HG03095 (cell line): ENCODE data around the gene RBFOX2.
"Not testable (repeated sequence)": the region's sequence is repeated elsewhere in the genome, so short reads cannot be mapped to it uniquely, and the experiment has no call there.

Source experiments
- ATAC-seq: cut with Tn5 transposase; IDR thresholded peaks from one replicate; pipeline ENCODE4 v1.9.1; 2021; ENCODE audit warnings: moderate library complexity; ENCODE audit not compliant: unreplicated experiment

The RBFOX2 gene

GRCh38 chr22:36028646-36029405 is at the start of gene RBFOX2:
Gene RBFOX2 (minus strand): TSS chr22:36028824. CDS start chr22:36028425, 399 bp downstream.
- no peak for ATAC-seq

DNA sequence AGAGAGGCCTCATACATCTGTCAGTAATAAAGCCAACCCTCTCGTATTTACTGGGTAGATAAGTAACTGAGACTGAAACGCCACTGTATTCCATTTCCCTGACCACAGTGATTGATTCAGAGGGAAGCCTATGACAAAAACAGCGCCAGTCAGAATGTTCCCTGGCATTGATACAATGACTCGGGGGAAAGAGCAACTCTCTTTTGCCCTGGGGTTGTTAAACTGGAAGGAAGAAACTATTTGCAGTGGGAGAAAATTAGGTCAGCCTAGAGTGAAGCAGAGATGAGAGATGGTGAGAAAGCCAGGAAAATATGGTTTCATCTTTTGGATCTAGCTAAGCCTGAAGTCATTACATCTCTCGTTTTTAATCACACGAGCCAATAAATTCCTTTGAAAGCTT is 48.6 kb upstream of the RBFOX2 start:
- no peak for ATAC-seq

DNA sequence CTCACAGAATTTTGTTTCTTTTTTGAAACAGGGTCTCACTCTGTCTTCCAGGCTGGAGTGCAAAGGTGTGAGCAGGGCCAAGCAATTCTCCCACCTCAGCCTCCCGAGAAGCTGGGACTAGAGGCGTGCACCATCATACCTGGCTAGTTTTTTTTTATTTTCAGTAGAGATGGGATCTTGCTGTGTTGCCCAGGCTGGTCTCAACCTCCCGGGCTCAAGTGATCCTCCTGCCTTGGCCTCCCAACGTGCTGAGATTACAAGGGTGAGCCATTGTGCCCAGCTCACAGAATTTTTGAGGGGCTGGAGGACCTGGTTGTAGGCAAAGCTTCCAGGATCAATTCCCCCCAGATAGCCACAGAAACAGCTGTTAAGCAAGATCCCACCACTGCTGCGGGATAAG is 47.1 kb upstream of the RBFOX2 start:
- no peak for ATAC-seq

- no peak for ATAC-seq
Measured at GRCh38 chr22:36075230-36075629, 46.6 kb upstream of the RBFOX2 start.

DNA sequence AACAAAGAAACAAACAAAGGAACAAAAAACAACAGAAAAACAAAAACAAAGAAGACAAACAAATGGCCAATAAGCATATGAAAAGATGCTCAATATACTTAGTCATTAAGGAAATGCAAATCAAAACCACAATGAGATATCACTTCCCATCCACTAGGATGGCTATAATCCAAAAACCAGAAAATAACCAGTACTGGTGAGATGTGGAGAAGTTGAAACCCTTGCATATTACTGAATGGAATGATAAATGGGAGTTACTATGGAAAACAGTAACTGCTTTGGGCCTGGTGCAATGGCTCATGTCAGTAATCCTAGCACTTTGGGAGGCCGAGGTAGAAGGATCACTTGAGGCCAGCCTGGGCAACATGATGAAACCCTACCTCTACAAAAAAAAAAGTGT is 44.9 kb upstream of the RBFOX2 start:
- ATAC-seq = no peak

GRCh38 chr22:36070645-36071044 is 42.0 kb upstream of the RBFOX2 start:
- not testable (repeated sequence) for ATAC-seq

- ATAC-seq = no peak
Measured at GRCh38 chr22:36069368-36069767, 40.7 kb upstream of the RBFOX2 start.

DNA sequence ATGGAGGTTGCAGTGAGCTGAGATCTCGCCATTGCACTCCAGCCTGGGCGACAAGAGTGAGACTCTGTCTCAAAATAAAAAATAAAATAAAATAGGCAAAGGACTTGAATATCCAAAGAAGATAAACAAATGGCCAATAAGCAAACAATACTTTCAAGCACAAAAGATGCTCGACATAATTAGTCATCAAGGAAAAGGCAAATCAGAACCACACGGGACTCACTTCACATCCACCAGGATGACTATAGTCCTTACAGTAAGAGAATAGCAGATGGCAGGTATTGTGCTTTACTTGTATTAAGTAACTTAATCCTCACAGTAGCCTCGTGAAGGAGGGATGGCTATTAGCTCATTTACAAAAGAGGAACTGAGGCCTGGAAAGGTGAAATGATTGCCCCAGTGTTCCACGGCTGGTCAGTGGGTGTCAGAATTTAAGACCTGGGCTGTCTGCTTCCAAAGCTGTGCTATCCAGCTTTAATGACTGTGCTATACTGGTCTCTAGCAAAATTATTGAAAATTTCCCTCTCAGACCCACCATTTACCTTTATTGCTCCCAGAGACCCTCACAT is 40.2 kb upstream of the RBFOX2 start:
- ATAC-seq = no peak

DNA sequence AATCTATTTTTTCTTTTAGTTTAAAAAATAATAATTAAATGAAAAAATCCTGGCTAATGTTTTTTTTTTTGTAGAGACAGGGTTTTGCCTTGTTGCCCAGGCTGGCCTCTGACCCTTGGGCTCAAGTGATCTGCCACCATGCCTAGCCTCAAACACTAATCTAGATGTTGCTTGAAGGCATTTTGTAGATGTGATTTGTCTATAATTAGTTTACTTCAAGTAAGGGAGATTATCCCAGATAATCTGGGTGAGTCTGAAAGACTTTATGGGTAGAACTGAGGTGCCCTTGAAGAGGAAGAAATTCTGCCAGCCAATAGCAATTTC is 38.6 kb upstream of the RBFOX2 start:
- ATAC-seq = no peak

- no peak for ATAC-seq
Measured at GRCh38 chr22:36065775-36066544, 37.3 kb upstream of the RBFOX2 start.

DNA sequence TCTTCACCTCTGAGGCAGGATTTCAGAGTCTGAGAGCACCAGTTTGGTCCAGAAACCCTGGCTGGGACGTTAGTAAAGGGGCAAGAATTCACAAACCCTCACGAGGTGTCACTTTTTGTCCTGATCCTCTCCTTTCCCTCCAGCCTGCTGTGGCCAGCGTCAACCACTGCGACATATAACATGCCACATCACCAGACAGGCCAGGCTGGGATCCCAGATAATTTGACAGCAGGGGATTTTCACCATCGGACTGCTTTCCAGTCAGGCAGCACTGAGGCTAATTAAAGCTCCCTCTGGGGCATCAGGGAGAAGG is 36.8 kb upstream of the RBFOX2 start:
- ATAC-seq = no peak

DNA sequence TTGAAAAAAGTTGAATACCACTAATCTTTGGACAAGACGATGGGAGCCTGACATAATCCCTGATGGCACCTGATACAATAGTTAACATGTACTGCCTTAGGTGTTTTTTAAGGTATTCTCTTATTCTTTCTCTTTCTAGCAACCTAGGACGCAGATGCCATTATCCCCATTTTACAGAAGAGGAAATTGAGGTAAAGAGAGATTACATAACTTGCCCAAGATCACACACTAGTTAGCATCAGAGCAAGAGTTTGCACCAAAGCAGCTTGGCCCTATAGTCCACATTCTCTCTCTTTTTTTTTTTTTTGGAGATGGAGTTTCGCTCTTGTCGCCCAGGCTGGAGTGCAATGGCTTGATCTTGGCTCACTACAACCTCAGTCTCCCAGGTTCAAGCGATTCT is 35.7 kb upstream of the RBFOX2 start:
- no peak for ATAC-seq

DNA sequence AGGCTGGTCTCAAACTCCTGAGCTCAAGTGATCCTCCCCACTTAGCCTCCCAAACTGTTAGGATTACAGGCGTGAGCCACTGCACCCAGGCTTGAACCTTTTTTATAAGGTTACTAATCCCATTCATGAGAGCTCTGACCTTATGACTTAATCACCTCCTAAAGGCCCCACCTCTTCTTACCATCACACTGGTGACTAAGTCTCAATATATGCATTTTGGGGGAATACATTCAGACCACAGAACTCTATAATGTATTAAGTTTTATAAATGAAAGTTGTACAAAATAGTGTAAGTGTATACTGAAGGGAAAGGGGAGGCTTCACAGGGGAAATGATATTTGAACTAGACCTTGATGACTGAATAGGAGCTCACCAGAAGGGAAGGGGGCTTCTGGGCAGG is 28.4 kb upstream of the RBFOX2 start:
- no peak for ATAC-seq

GRCh38 chr22:36055376-36056295 is 27.0 kb upstream of the RBFOX2 start:
- no peak for ATAC-seq

DNA sequence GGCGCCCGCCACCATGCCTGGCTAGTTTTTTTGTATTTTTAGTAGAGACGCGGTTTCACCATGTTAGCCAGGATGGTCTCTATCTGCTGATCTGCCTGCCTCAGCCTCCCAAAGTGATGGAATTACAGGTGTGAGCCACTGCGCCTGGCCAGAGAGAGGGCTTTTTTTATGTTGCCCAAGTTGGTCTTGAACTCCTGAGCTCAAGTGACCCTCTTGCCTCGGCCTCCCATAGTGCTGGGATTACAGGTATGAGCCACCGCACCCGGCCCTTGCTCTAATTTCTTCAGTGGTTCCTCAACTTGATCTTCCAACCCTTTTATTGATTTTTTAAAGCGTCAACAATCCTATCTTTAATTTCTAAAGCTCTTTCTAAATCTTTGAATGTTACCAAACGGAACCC is 25.8 kb upstream of the RBFOX2 start:
- ATAC-seq = not testable (repeated sequence)

DNA sequence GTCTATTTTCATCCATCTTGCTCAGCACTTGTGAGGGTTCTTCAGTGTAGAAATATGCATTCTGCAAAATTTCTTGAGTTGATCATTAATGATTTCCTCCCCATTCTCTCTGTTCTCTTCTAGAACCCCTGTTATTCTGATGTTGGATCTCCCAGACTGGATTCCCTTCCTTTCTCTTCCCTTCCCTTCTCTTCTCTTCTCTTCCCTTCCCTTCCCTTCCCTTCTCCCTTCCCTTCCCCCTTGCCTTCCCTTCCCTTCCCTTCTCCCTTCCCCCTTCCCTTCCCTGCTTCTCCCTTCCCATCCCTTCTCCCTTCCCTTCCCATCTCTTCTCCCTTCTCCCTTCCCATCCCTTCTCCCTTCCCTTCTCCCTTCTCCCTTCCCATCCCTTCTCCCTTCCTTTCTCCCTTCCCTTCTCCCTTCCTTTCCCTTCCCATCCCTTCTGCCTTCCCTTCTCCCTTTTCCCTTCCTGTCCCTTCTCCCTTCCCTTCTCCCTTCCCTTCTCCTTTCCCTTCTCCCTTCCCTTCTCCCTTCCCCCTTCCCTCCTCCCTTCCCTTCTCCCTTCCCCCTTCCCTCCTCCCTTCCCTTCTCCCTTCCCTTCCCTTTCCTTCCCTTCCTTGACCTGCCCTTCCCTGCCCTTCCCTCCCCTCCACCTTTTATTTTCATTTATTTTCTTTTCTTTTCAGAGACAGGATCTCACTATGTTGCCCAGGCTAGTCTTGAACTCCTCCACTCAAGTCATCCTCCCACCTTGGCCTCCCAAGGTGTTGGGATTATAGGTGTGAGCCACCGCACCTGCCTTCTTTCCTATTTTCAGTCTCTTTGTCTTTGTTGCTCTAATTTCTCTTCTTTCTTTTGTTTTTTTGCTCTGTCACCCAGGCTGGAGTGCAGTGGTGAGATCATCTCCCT is 24.9 kb upstream of the RBFOX2 start:
- ATAC-seq = no peak

DNA sequence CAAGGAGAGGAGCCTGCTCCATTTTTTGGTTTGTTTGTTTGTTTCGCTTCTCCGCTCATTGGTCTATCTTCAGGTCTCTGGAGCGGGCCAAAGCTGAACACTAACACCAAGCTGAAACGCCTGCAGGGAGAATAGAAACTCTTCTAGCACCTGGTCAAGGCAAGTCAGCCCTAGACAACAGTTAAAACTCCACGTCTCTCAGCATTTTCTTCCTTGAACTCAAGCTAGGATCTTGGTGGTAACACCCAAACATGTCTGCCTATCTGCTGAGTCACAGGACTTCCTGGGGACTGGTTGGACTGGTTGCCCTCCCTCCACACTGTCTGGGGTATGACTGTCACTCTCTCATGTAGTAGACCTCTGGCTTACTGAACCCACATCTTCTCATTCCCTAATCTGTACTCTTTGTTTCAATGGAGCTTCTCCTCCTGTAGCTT is 23.9 kb upstream of the RBFOX2 start:
- ATAC-seq = no peak

DNA sequence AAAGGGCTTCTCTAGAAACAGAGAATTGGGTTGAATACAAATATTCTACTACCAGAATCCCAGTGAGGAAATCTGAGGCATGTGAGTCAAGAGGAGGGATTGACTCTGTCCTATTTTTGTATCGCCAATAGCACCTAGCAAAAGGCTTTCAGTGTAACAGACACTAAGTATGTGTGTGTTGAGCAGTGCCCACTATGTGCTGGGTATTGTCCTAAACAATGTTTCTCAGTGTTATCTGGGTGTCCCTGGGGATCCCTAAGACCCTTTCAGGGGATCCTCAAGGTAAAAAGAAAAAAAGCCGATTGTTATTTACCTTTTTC is 21.0 kb upstream of the RBFOX2 start:
- no peak for ATAC-seq

DNA sequence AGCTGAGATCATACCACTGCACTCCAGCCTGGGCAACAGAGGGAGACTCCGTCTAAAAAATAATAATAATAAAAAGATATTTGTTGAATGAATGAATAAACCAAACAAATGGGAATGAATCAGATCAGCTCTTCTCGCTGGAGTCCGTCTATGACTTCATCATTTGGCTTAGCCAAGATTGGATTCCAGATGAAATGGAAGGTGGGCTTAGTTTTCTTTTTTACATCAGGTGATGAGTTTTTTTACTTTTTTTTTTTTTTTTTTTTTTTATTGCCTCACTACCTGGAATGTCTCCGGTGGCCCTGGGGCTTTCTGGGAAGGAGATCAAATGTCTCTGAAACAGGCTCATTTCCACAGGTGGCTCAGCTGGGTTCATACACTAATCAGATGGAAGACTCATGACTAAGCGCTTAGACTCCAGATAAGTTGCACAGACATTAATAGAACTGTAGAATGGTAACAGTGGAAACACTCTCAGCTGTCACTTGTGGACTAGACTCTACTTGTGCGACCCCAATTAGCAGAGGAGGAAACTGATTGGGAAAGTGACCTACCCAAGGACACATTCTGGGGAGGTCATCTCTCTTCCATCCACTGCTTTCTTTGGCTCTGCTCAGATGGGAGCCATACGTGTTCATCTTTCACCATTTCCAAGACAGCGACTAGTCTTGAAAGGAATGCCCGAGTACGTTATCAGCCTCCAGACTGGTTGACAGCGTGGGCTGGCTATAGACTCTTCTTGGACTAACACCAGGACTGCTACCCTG is 20.5 kb upstream of the RBFOX2 start:
- ATAC-seq = no peak

- ATAC-seq = not testable (repeated sequence)
Measured at GRCh38 chr22:36044517-36044916, 15.9 kb upstream of the RBFOX2 start.
